B cell (primary cell): ENCODE measurements around the gene DHX35.

ENCODE experiments used
- EZH2 ChIP-seq: IDR thresholded peaks from 2 replicates; pipeline ENCODE4 v1.6.1; 2012; ENCODE audit warnings: borderline replicate concordance, low read depth, mild to moderate bottlenecking, moderate library complexity, low read length; ENCODE audit not compliant: insufficient read depth, poor library complexity, severe bottlenecking
- TF ChIP-seq, protein P1 (sequence below): fragments of 200-600 bp; IDR thresholded peaks from one replicate; pipeline ENCODE4 v1.8.0; 2022; ENCODE audit warnings: antibody characterized with exemption, mild to moderate bottlenecking

DNA sequence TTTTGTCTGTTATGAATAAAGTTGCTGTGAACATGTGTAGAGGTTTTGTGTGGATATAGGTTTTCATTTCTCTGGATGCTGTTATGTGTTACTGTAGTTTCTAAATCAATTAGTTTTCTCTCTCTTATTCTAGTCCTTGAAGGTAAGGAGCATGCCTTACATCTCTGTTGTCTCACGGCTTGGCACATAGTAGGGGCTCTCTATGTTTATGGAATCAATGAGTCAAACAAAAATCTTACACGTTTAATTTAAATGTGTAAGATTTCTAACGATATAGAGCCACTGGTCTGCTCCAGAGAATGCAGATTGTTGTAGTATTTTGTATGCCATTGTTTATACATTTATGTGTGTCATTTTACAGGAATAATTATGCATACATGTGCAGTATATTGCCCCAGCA lies 15.3 kb upstream of the DHX35 start:
- TF ChIP-seq, protein P1, sequence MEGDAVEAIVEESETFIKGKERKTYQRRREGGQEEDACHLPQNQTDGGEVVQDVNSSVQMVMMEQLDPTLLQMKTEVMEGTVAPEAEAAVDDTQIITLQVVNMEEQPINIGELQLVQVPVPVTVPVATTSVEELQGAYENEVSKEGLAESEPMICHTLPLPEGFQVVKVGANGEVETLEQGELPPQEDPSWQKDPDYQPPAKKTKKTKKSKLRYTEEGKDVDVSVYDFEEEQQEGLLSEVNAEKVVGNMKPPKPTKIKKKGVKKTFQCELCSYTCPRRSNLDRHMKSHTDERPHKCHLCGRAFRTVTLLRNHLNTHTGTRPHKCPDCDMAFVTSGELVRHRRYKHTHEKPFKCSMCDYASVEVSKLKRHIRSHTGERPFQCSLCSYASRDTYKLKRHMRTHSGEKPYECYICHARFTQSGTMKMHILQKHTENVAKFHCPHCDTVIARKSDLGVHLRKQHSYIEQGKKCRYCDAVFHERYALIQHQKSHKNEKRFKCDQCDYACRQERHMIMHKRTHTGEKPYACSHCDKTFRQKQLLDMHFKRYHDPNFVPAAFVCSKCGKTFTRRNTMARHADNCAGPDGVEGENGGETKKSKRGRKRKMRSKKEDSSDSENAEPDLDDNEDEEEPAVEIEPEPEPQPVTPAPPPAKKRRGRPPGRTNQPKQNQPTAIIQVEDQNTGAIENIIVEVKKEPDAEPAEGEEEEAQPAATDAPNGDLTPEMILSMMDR, result no peak
- TF ChIP-seq EZH2, result no peak
